HL-60/S4 treated with retinoic acid at 250 ng/mL for 4 days and 3 days (cell line): ENCODE data around the gene GAPDHS.

ENCODE experiments used
- in situ Hi-C: fragments of 300-500 bp; cut with MboI; formaldehyde crosslinking; loops from 2 replicates; pipeline ENCODE4 v1.7.0; 2022; ENCODE audit warnings: low sequenced_read_pairs

Gene GAPDHS

GRCh38 chr19:35533201-35533821 is at the start of gene GAPDHS:
Gene GAPDHS (plus strand): TSS chr19:35533456. CDS start chr19:35533528, 72 bp downstream.
- in situ Hi-C loops: no loop called here

- in situ Hi-C loops: no loop called here
These were observed 48.8 kb upstream of the GAPDHS start for GRCh38 chr19:35484252-35485036.

- in situ Hi-C loops: no loop called here
These were observed 47.0 kb upstream of the GAPDHS start for GRCh38 chr19:35486268-35486708.

- in situ Hi-C loops: no loop called here
These were observed 45.5 kb upstream of the GAPDHS start for GRCh38 chr19:35487656-35488182.

GRCh38 chr19:35488677-35489076 is 44.6 kb upstream of the GAPDHS start:
- in situ Hi-C loops: no loop called here

- in situ Hi-C loops: no loop called here
These were observed 42.9 kb upstream of the GAPDHS start, which contains the start of gene KRTDAP for GRCh38 chr19:35490364-35490763. Gene KRTDAP (minus strand): TSS chr19:35490464. CDS start chr19:35490442, 22 bp downstream.

- in situ Hi-C loops: no loop called here
These were observed 41.4 kb upstream of the GAPDHS start for GRCh38 chr19:35491836-35492360.

- in situ Hi-C loops: no loop called here
These were observed 39.3 kb upstream of the GAPDHS start for GRCh38 chr19:35493971-35494370.

- in situ Hi-C loops: no loop called here
These were observed 37.9 kb upstream of the GAPDHS start for GRCh38 chr19:35495107-35496064.

- in situ Hi-C loops: no loop called here
These were observed 35.9 kb upstream of the GAPDHS start for GRCh38 chr19:35497406-35497805.

GRCh38 chr19:35498220-35498619 is 35.0 kb upstream of the GAPDHS start:
- in situ Hi-C loops: no loop called here

- in situ Hi-C loops: no loop called here
These were observed 34.2 kb upstream of the GAPDHS start for GRCh38 chr19:35498984-35499527.

- in situ Hi-C loops: no loop called here
These were observed 32.6 kb upstream of the GAPDHS start for GRCh38 chr19:35500611-35501010.

GRCh38 chr19:35501684-35502083 is 31.6 kb upstream of the GAPDHS start:
- in situ Hi-C loops: no loop called here

- in situ Hi-C loops: no loop called here
These were observed 30.5 kb upstream of the GAPDHS start for GRCh38 chr19:35502751-35503150.

- in situ Hi-C loops: no loop called here
These were observed 27.2 kb upstream of the GAPDHS start for GRCh38 chr19:35506011-35506410.

- in situ Hi-C loops: no loop called here
These were observed 25.7 kb upstream of the GAPDHS start for GRCh38 chr19:35507561-35507960.

GRCh38 chr19:35508129-35508528 is 25.1 kb upstream of the GAPDHS start:
- in situ Hi-C loops: no loop called here

GRCh38 chr19:35509018-35509652 is 24.1 kb upstream of the GAPDHS start:
- in situ Hi-C loops: no loop called here
